Spleen (tissue), 11 donors: Measurements from ENCODE around the gene LYPD3. TPM values are rescaled to one million over a fixed set of nuclear protein-coding genes. Genes with fewer than 3 reads are reported as not detected.
A peak's percentile ranks its signal among the peaks of the same experiment; 100 is the strongest.

Source experiments
- DNase-seq: peaks from one replicate; pipeline ENCODE4 v3.0.0-alpha.2; 2020
- H3K27ac ChIP-seq, 8 donors: fragments of 200-600 bp; sonication (generic) in 7 of 8; 1 replicate in 4 of 8; 2 replicates in 4 of 8; pipeline versions ENCODE4 v1.5.0 to v1.8.0; 2016 to 2021; ENCODE audit warnings: inconsistent platforms in 4 of 8, mild to moderate bottlenecking in 4 of 8, moderate library complexity in 1 of 8
- H3K27me3 ChIP-seq, 7 donors: fragments of 200-600 bp; sonication (generic) in 6 of 7; replicated peaks in 1 of 7; 1 replicate in 4 of 7; 2 replicates in 3 of 7; pipeline versions ENCODE4 v1.5.0 to v1.8.0; 2016 to 2021; ENCODE audit warnings: inconsistent platforms in 3 of 7, mild to moderate bottlenecking in 1 of 7
- H3K36me3 ChIP-seq, 6 donors: fragments of 200-600 bp; sonication (generic) in 5 of 6; 1 replicate in 4 of 6; 2 replicates in 2 of 6; pipeline versions ENCODE4 v1.5.0 to v1.8.0; 2016 to 2021; ENCODE audit warnings: inconsistent platforms in 2 of 6
- H3K4me1 ChIP-seq, 6 donors: fragments of 200-600 bp; sonication (generic) in 5 of 6; 1 replicate in 3 of 6; 2 replicates in 3 of 6; pipeline versions ENCODE4 v1.5.0 to v1.8.0; 2016 to 2021; ENCODE audit warnings: inconsistent platforms in 3 of 6
- H3K4me3 ChIP-seq, 8 donors: fragments of 200-600 bp; sonication (generic) in 7 of 8; 1 replicate in 4 of 8; 2 replicates in 4 of 8; pipeline versions ENCODE4 v1.5.0 to v1.8.0; 2016 to 2021; ENCODE audit warnings: inconsistent platforms in 4 of 8, mild to moderate bottlenecking in 4 of 8, moderate library complexity in 2 of 8
- H3K9me3 ChIP-seq, 8 donors: fragments of 200-600 bp; sonication (generic) in 7 of 8; 1 replicate in 4 of 8; 2 replicates in 4 of 8; pipeline versions ENCODE4 v1.5.0 to v1.8.0; 2016 to 2021; ENCODE audit warnings: inconsistent platforms in 4 of 8
- CTCF ChIP-seq, 11 experiments: fragments of 200-600 bp in 7 of 11; fragments of 450-650 bp in 4 of 11; sonication (generic) in 4 of 11; IDR thresholded peaks in 8 of 11; conservative IDR thresholded peaks in 3 of 11; 1 replicate in 7 of 11; 2 replicates in 4 of 11; pipeline versions ENCODE4 v1.4.0 to v1.8.0; 2016 to 2021; ENCODE audit warnings: antibody characterized with exemption in 11 of 11, inconsistent platforms in 4 of 11, mild to moderate bottlenecking in 1 of 11
- POLR2A ChIP-seq, 3 donors: fragments of 450-650 bp; IDR thresholded peaks; one replicate each; pipeline ENCODE4 v1.5.1; 2017; ENCODE audit warnings: antibody characterized with exemption in 3 of 3, mild to moderate bottlenecking in 1 of 3
- POLR2AphosphoS5 ChIP-seq, 3 donors: sonication (generic); formaldehyde crosslinking; IDR thresholded peaks; one replicate each; pipeline ENCODE4 v1.5.1; 2017; ENCODE audit warnings: antibody characterized with exemption in 3 of 3
- WGBS, 5 donors: extraction: QIAGEN DNeasy Blood & Tissue Kit in 3 of 5; methylation state at CpG; one replicate each; pipeline versions ENCODE4 v1.1.5 to v1.1.7; 2013 to 2018; 5-methylcytosine and 5-hydroxymethylcytosine counted together
- intact Hi-C: fragments of 100-400 bp; cut with DNase I; formaldehyde crosslinking; loops from one replicate; pipeline ENCODE4 v1.15.0; 2023; ENCODE audit warnings: low total_unique reads
- polyA plus RNA-seq, 3 donors: library from polyadenylated mRNA; stranded (reverse); fragments of 200-250 nt; gene quantifications; one replicate each; pipeline ENCODE4 v1.2.1, GENCODE V29; 2013
- total RNA-seq, 7 donors: library from RNA; depleted of rRNA in 3 of 7; stranded (reverse); fragments of >200 nt in 3 of 7; fragmentation: NEBNext Ultra II Directional in 4 of 7; extraction: Animal tissue kit (Norgen Biotek cat#: 25700) in 4 of 7; gene quantifications; one replicate each; pipeline versions ENCODE4 v1.1.0 to v1.2.1, GENCODE V29; 2016 to 2021
- donor health status: healthy with polysubstance abuse.
- donor health status: DM: no; HTN: no; CAD: no; lungs with moderate emphysema.
- donor health status: DM: no; HTN: no; CAD: no.
- donor health status: Bipolar disorder and iron deficiency.
- donor health status: healthy.
- donor health status: DM: no; HTN: no; CAD: no.
- donor health status: DM: yes; HTN: yes; CAD: no.

LYPD3 gene
- total and polyA plus RNA-seq, 10 donors = 0.57 to 2.8 (median 1.5) TPM

GRCh38 chr19:43495082-43495481, 29.7 kb upstream of the LYPD3 start:
- intact Hi-C loops = no loop called here
- no peak overlapping the region for H3K27ac ChIP-seq
- no peak for DNase-seq
- 80 to 87% (median 84%) methylated on average over 5 to 8 of the region's 8 CpGs for WGBS, 5 donors
- no peak for TF ChIP-seq CTCF (IDR thresholded peaks at IDR 0.05 in 8 of 11, conservative IDR thresholded peaks at IDR 0.05 in 3 of 11)
- no peak for TF ChIP-seq POLR2AphosphoS5 (IDR thresholded peaks at IDR 0.05)
- no peak for TF ChIP-seq POLR2A (IDR thresholded peaks at IDR 0.05)
- no peak overlapping the region for H3K4me3 ChIP-seq
- no peaks in the 10 kb centered on the region for H3K9me3 ChIP-seq
- peaks cover 0 to 7% (median 0%) of the 10 kb centered on the region in 6 donors for H3K4me1 ChIP-seq
- peaks cover 0 to 66% (median 34%) of the 10 kb centered on the region in 6 donors for H3K36me3 ChIP-seq
- no peaks in the 10 kb centered on the region for H3K27me3 ChIP-seq

- H3K27ac ChIP-seq = peak overlapping the region in 1 of 8 donors; percentile 32
- peaks cover 0 to 28% (median 14%) of the 10 kb centered on the region in 6 donors for H3K36me3 ChIP-seq
- H3K27me3 ChIP-seq = no peaks in the 10 kb centered on the region
- H3K4me3 ChIP-seq = no peak overlapping the region
- intact Hi-C loops = no loop called here
- H3K9me3 ChIP-seq = no peaks in the 10 kb centered on the region
- no peak for DNase-seq
- TF ChIP-seq CTCF (IDR thresholded peaks at IDR 0.05 in 8 of 11, conservative IDR thresholded peaks at IDR 0.05 in 3 of 11) (no peak), POLR2AphosphoS5 (IDR thresholded peaks at IDR 0.05) (no peak), POLR2A (IDR thresholded peaks at IDR 0.05) (no peak)
- WGBS, 5 donors = 80 to 95% (median 89%) methylated on average over 5 of the region's 5 CpGs
- H3K4me1 ChIP-seq = peaks cover 8 to 50% (median 27%) of the 10 kb centered on the region in 6 donors
These were observed 25.4 kb upstream of the LYPD3 start for GRCh38 chr19:43490759-43491158.

GRCh38 chr19:43489979-43490599, 24.7 kb upstream of the LYPD3 start:
- intact Hi-C loops = no loop called here
- H3K27me3 ChIP-seq = no peaks in the 10 kb centered on the region
- WGBS, 5 donors = 88 to 96% (median 90%) methylated on average over 7 of the region's 7 CpGs
- H3K4me1 ChIP-seq = peaks cover 8 to 52% (median 27%) of the 10 kb centered on the region in 6 donors
- H3K36me3 ChIP-seq = peaks cover 0 to 21% (median 7%) of the 10 kb centered on the region in 6 donors
- H3K4me3 ChIP-seq = no peak overlapping the region
- H3K27ac ChIP-seq = peak overlapping the region in 4 of 8 donors; percentile 30 to 47 (median 38)
- no peaks in the 10 kb centered on the region for H3K9me3 ChIP-seq
- no peak for TF ChIP-seq POLR2AphosphoS5 (IDR thresholded peaks at IDR 0.05)
- no peak for TF ChIP-seq POLR2A (IDR thresholded peaks at IDR 0.05)
- no peak for TF ChIP-seq CTCF (IDR thresholded peaks at IDR 0.05 in 8 of 11, conservative IDR thresholded peaks at IDR 0.05 in 3 of 11)
- no peak for DNase-seq

- no peak for DNase-seq
- TF ChIP-seq POLR2A (IDR thresholded peaks at IDR 0.05) = no peak
- no peak for TF ChIP-seq CTCF (IDR thresholded peaks at IDR 0.05 in 8 of 11, conservative IDR thresholded peaks at IDR 0.05 in 3 of 11)
- no peak for TF ChIP-seq POLR2AphosphoS5 (IDR thresholded peaks at IDR 0.05)
- H3K27me3 ChIP-seq = no peaks in the 10 kb centered on the region
- H3K4me3 ChIP-seq = no peak overlapping the region
- no peaks in the 10 kb centered on the region for H3K9me3 ChIP-seq
- peaks cover 8 to 52% (median 27%) of the 10 kb centered on the region in 6 donors for H3K4me1 ChIP-seq
- peaks cover 0 to 13% (median 3%) of the 10 kb centered on the region in 6 donors for H3K36me3 ChIP-seq
- 37 to 44% (median 39%) methylated on average over 5 of the region's 5 CpGs for WGBS, 5 donors
- peak overlapping the region in 5 of 8 donors; percentile 30 to 47 (median 33) for H3K27ac ChIP-seq
- intact Hi-C loops = no loop called here
These were observed 23.9 kb upstream of the LYPD3 start for GRCh38 chr19:43489310-43489709.
